AG20443 (cell line): ENCODE results near the gene MYH16.
"Not testable (repeated sequence)": the region's sequence is repeated elsewhere in the genome, so short reads cannot be mapped to it uniquely, and the experiment has no call there.

Source experiments
- DNase-seq: peaks from one replicate; pipeline ENCODE4 v3.0.0; 2012; ENCODE audit warnings: low spot score, mixed read lengths

Gene MYH16

GRCh38 chr7:99355098-99355497 lies 82.5 kb downstream of the MYH16 start:
- DNase-seq = no peak

DNA sequence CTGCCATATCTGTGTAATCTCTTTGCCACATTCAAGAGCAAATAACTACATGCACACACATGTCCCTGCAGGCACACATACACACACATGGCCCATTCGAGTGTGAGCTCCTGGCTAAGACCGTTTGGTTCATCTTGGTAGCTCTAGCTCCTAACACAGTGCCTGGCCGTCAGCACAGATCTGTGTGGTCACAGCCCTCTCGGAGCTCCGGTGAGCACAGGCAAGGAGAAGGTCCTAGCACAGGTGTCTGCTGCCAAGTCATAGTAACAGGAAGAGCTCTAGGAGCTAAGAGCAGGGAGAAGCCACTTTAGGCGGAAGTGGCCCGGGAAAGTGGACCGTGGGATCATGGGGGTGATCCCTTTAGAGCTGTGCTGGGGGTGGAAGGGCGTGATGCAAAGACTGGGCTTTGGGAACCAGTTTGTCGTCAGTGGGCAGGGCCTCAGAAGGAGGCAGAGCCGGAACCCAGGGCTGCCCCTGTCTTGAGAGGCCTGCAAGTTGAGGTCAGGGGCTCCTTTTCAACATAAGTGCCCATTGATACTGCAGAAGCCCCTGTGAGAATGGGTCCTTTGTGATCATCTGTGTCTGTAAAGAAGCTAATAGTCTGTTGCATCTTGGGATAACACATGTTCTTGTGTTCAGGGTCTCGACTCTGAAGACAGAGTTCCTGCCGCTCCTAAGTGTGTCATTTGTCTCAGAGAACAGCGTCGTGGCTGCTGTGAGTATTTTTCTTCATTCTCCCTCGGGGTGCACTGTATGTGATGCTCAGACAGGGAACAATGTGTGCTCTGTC lies 85.3 kb downstream of the MYH16 start:
- no peak for DNase-seq

DNA sequence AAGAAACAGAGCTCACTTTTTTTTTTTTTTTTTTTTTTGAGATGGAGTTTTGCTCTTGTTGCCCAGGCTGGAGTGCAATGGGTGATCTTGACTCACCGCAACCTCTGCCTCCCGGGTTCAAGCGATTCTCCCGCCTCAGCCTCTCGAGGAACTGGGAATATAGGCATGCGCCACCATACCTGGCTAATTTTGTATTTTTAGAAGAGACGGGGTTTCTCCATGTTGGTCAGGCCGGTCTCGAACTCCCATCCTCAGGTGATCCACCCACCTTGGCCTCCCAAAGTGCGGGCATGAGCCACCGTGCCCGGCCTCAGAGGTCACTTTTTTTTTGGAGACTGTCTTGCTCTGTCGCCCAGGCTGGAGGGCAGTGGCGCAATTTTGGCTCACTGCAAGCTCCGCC lies 85.9 kb downstream of the MYH16 start:
- DNase-seq = not testable (repeated sequence)

GRCh38 chr7:99359465-99360154 lies 87.0 kb downstream of the MYH16 start:
- no peak for DNase-seq
